Measurements from ENCODE around the gene BAD. TPM values are rescaled to one million over a fixed set of nuclear protein-coding genes. Genes with fewer than 3 reads are reported as not detected.

Gene BAD
- total RNA-seq, 1 donor from 2014 or later: 43.6 TPM

DNA sequence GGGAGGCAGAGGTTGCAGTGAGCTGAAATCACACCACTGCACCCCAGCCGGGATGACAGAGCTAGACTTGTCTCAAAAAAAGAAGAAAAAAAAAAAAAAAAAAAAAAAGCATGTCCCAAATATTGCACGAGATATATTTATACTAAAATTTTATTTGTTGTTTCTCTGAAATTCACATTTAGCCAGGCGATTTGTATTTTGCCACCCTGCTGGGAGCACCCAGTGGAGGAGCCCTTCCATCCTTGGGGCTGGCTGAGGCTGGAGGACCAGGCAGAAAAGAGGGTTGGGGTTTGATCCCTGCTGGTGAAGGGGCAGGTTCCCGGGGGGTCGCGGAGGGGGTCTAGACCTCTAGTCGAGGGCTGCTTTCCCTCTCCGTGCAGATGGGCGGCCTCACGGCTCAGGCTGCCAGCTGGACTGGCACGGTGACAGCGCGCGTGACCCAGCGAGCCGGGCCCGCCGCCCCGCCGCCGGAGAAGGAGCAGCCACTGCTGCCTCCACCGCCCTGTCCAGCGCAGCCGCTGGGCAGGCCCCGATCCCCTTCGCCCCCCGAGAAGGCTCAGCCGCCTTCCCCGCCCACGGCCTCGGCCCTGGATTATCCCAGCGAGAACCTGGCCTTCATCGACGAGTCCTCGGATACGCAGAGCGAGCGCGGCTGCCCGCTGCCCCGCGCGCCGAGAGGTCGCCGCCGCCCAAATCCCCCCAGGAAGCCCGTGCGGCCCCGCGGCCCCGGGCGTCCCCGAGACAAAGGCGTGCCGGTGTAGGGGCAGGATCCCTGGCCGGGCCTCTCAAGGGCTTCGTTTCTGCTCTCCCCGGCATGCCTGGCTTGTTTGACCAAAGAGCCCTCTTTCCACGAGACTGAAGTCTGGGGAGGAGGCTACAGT, 14.7 kb upstream of the BAD start:
- Mint-ChIP-seq H3K4me3 (ENCODE audit: unreplicated experiment) (no peak overlapping the region), H3K27ac (ENCODE audit: unreplicated experiment) (no peak overlapping the region), H3K4me1 (ENCODE audit: low read depth, unreplicated experiment) (peaks cover 10% of the 10 kb centered on the region), H3K36me3 (ENCODE audit: low read depth, unreplicated experiment) (no peaks in the 10 kb centered on the region), H3K9me3 (ENCODE audit: unreplicated experiment) (no peaks in the 10 kb centered on the region), H3K27me3 (ENCODE audit: low read depth, unreplicated experiment) (peaks cover 60% of the 10 kb centered on the region)
- Histone ChIP-seq H3K9me3 (ENCODE audit: insufficient read depth, low read depth, low read length) (no peaks in the 10 kb centered on the region), H3K4me3 (ENCODE audit: insufficient read depth, low read depth, low read length) (peak overlapping the region; percentile 5), H3K36me3 (ENCODE audit: insufficient read depth, low read length) (no peaks in the 10 kb centered on the region), H2AFZ (ENCODE audit: low read depth, low read length) (peak overlapping the region; percentile 60), H4K20me1 (ENCODE audit: insufficient read depth, low read length) (peaks cover 6% of the 10 kb centered on the region), H3K79me2 (ENCODE audit: insufficient read depth, low read length) (no peaks in the 10 kb centered on the region), H3K27me3 (ENCODE audit: insufficient read depth, low read length) (peaks cover 60% of the 10 kb centered on the region), H3K4me1 (ENCODE audit: insufficient read depth, low read length) (peaks cover 11% of the 10 kb centered on the region), H3K27ac (ENCODE audit: low read depth, low read length) (no peak overlapping the region), H3K4me2 (ENCODE audit: low read length) (peak overlapping the region; percentile 81), H3K9ac (ENCODE audit: low read length) (no peak overlapping the region)
- peak; percentile 57 for TF ChIP-seq EZH2 (IDR thresholded peaks at IDR 0.05; ENCODE audit: insufficient read depth, low read length)
- TF ChIP-seq, protein P1, sequence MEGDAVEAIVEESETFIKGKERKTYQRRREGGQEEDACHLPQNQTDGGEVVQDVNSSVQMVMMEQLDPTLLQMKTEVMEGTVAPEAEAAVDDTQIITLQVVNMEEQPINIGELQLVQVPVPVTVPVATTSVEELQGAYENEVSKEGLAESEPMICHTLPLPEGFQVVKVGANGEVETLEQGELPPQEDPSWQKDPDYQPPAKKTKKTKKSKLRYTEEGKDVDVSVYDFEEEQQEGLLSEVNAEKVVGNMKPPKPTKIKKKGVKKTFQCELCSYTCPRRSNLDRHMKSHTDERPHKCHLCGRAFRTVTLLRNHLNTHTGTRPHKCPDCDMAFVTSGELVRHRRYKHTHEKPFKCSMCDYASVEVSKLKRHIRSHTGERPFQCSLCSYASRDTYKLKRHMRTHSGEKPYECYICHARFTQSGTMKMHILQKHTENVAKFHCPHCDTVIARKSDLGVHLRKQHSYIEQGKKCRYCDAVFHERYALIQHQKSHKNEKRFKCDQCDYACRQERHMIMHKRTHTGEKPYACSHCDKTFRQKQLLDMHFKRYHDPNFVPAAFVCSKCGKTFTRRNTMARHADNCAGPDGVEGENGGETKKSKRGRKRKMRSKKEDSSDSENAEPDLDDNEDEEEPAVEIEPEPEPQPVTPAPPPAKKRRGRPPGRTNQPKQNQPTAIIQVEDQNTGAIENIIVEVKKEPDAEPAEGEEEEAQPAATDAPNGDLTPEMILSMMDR (IDR thresholded peaks at IDR 0.05; ENCODE audit: insufficient read depth, low read depth, low read length): no peak
- FAIRE-seq: no peak
- DNase-seq (ENCODE audit: low read depth): no peak

DNA sequence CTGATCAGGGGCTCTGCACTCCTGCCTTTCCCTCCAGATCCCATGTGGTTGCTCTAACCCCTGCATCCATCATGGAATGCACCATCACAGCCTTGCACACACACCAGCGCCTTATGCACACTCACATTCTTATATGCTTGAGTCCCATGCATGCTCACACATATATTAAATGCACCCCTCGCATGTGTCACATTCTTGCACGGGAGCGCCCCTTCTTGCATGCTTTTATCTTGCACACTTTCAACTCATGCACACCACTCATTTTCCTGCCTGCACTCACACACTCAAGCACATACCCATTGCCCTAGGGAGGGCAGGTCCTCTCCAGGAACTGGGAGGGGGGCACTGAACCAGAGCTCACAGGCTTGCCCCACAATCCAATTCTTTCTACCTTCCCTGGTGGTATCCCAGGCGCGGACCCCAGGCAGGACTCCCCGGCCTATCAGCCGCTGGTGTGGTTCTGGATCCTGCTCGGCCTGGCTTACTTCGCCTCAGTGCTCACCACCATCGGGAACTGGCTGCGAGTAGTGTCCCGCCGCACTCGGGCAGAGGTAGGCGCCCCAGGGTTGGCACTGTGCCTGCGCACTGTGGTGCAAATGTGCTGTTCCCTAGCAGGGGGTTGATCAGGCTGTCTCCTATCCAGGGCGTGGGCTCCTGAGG, 13.4 kb upstream of the BAD start:
- Mint-ChIP-seq H3K4me1 (ENCODE audit: low read depth, unreplicated experiment) (peaks cover 10% of the 10 kb centered on the region), H3K27me3 (ENCODE audit: low read depth, unreplicated experiment) (peaks cover 66% of the 10 kb centered on the region), H3K4me3 (ENCODE audit: unreplicated experiment) (peak overlapping the region; percentile 45), H3K36me3 (ENCODE audit: low read depth, unreplicated experiment) (no peaks in the 10 kb centered on the region), H3K27ac (ENCODE audit: unreplicated experiment) (no peak overlapping the region), H3K9me3 (ENCODE audit: unreplicated experiment) (no peaks in the 10 kb centered on the region)
- H4K20me1 ChIP-seq (ENCODE audit: insufficient read depth, low read length): peaks cover 11% of the 10 kb centered on the region
- H3K4me1 ChIP-seq (ENCODE audit: insufficient read depth, low read length): peaks cover 11% of the 10 kb centered on the region
- no peak overlapping the region for H3K27ac ChIP-seq (ENCODE audit: low read depth, low read length)
- H3K27me3 ChIP-seq (ENCODE audit: insufficient read depth, low read length): peaks cover 71% of the 10 kb centered on the region
- no peak for DNase-seq (ENCODE audit: low read depth)
- H3K79me2 ChIP-seq (ENCODE audit: insufficient read depth, low read length): no peaks in the 10 kb centered on the region
- no peak overlapping the region for H3K4me2 ChIP-seq (ENCODE audit: low read length)
- FAIRE-seq: no peak
- TF ChIP-seq, protein P1 (IDR thresholded peaks at IDR 0.05; ENCODE audit: insufficient read depth, low read depth, low read length): no peak
- peak; percentile 72 for TF ChIP-seq EZH2 (IDR thresholded peaks at IDR 0.05; ENCODE audit: insufficient read depth, low read length)
- H2AFZ ChIP-seq (ENCODE audit: low read depth, low read length): no peak overlapping the region
- no peak overlapping the region for H3K4me3 ChIP-seq (ENCODE audit: insufficient read depth, low read depth, low read length)
- no peaks in the 10 kb centered on the region for H3K36me3 ChIP-seq (ENCODE audit: insufficient read depth, low read length)
- H3K9me3 ChIP-seq (ENCODE audit: insufficient read depth, low read depth, low read length): no peaks in the 10 kb centered on the region
- H3K9ac ChIP-seq (ENCODE audit: low read length): no peak overlapping the region

All from astrocyte (in vitro differentiated cells and primary cell).